ENCODE data around the gene RRAGD.

DNA sequence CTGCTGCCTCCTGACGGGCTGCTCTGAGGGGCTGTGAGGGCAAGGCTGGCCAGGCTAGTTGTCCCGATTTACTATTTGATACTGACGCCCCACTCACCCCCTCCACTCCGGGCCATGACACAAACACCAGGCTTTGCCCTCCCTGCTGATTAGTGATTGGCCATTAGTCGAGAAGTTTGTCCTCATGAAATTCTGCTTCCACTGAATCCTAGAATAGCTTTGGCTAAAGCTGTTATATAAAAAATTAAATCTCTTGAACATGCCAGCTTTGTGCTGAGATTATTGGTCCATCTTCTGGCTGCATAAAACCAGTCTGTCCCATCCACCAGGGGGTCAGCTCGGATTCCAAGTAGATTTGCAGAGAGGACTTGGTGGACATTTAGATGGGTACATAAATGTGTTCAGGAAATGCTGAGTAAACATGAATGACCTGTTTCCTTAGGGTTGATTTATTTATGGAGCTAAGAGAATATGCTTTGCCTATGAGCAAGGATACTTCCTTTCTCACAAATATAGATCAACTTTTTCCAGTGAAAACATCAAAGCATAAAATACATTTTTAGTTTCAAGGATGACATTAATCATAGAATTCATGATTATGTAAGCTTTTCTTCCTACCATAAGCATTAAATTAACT is 96.7 kb downstream of the RRAGD start, which contains the start of gene GABRR2:
- TF ChIP-seq, protein P1, sequence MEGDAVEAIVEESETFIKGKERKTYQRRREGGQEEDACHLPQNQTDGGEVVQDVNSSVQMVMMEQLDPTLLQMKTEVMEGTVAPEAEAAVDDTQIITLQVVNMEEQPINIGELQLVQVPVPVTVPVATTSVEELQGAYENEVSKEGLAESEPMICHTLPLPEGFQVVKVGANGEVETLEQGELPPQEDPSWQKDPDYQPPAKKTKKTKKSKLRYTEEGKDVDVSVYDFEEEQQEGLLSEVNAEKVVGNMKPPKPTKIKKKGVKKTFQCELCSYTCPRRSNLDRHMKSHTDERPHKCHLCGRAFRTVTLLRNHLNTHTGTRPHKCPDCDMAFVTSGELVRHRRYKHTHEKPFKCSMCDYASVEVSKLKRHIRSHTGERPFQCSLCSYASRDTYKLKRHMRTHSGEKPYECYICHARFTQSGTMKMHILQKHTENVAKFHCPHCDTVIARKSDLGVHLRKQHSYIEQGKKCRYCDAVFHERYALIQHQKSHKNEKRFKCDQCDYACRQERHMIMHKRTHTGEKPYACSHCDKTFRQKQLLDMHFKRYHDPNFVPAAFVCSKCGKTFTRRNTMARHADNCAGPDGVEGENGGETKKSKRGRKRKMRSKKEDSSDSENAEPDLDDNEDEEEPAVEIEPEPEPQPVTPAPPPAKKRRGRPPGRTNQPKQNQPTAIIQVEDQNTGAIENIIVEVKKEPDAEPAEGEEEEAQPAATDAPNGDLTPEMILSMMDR (IDR thresholded peaks at IDR 0.05; ENCODE audit: insufficient read depth, low read depth, low read length) = no peak
- TF ChIP-seq EZH2 (IDR thresholded peaks at IDR 0.05; ENCODE audit: insufficient read depth, low read length) = no peak

Measured in astrocyte (in vitro differentiated cells and primary cell).